OCI-LY7 (cell line): Measurements from ENCODE around the gene NSUN2.

Experiments
- CTCF ChIP-seq: fragments of 200-600 bp; sonication (generic); conservative IDR thresholded peaks from 2 replicates; pipeline ENCODE4 v1.5.1; 2014; ENCODE audit warnings: mild to moderate bottlenecking, antibody characterized with exemption, low read length, moderate library complexity, mixed read lengths
- EZH2phosphoT487 ChIP-seq: fragments of 200-600 bp; sonication (generic); IDR thresholded peaks from 2 replicates; pipeline ENCODE4 v1.6.1; 2018; ENCODE audit warnings: low read depth, borderline replicate concordance, mild to moderate bottlenecking, mixed run types, antibody characterized with exemption, low read length, moderate library complexity, mixed read lengths

- TF ChIP-seq CTCF: no peak
- TF ChIP-seq EZH2phosphoT487: no peak
Observed at GRCh38 chr5:6585168-6585567, 47.7 kb downstream of the NSUN2 start.
